Measurements from ENCODE around the gene KSR2. TPM values are rescaled to one million over a fixed set of nuclear protein-coding genes. Genes with fewer than 3 reads are reported as not detected.
A peak's percentile ranks its signal among the peaks of the same experiment; 100 is the strongest.

KSR2 gene
- total RNA-seq, 1 donor from 2014 or later = 1.4 TPM

DNA sequence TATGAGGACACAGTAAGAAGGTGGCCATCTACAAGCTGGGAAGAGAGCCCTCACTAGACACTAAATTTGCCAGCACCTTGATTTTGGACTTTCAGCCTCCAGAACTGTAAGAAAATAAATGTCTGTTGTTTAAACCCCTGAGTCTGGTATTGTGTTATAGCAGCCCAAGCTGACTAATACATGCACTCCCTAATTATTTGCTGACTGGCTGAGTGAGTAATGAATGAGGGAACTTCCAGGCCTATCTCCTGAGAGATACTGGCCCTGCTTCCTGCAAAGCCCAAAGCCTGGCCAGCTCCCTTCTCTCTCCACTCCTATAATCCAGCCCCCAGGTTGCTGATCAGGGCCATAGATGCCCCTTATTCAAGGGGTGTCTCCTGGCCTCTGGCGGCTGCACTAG lies 487.3 kb downstream of the KSR2 start:
- DNase-seq (no peak), ATAC-seq (no peak)
- TF ChIP-seq, protein P1, sequence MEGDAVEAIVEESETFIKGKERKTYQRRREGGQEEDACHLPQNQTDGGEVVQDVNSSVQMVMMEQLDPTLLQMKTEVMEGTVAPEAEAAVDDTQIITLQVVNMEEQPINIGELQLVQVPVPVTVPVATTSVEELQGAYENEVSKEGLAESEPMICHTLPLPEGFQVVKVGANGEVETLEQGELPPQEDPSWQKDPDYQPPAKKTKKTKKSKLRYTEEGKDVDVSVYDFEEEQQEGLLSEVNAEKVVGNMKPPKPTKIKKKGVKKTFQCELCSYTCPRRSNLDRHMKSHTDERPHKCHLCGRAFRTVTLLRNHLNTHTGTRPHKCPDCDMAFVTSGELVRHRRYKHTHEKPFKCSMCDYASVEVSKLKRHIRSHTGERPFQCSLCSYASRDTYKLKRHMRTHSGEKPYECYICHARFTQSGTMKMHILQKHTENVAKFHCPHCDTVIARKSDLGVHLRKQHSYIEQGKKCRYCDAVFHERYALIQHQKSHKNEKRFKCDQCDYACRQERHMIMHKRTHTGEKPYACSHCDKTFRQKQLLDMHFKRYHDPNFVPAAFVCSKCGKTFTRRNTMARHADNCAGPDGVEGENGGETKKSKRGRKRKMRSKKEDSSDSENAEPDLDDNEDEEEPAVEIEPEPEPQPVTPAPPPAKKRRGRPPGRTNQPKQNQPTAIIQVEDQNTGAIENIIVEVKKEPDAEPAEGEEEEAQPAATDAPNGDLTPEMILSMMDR (IDR thresholded peaks at IDR 0.05) = no peak
- H3K27ac ChIP-seq = no peak overlapping the region
- no peaks in the 10 kb centered on the region for H3K36me3 ChIP-seq
- H3K4me3 ChIP-seq = no peak overlapping the region
- H3K9me3 ChIP-seq = no peaks in the 10 kb centered on the region
- H3K27me3 ChIP-seq = no peaks in the 10 kb centered on the region
- H3K4me1 ChIP-seq = no peaks in the 10 kb centered on the region
- intact Hi-C loops (cut with DNase I) = no loop called here

- Histone ChIP-seq H3K4me1 (no peaks in the 10 kb centered on the region), H3K27me3 (no peaks in the 10 kb centered on the region), H3K4me3 (no peak overlapping the region), H3K36me3 (no peaks in the 10 kb centered on the region), H3K27ac (no peak overlapping the region), H3K9me3 (peaks cover under 1% of the 10 kb centered on the region)
- TF ChIP-seq, protein P1 (IDR thresholded peaks at IDR 0.05) = no peak
- intact Hi-C loops (cut with DNase I) = no loop called here
- ATAC-seq (no peak), DNase-seq (no peak)
Measured at GRCh38 chr12:117476341-117476740, 492.4 kb downstream of the KSR2 start.

DNA sequence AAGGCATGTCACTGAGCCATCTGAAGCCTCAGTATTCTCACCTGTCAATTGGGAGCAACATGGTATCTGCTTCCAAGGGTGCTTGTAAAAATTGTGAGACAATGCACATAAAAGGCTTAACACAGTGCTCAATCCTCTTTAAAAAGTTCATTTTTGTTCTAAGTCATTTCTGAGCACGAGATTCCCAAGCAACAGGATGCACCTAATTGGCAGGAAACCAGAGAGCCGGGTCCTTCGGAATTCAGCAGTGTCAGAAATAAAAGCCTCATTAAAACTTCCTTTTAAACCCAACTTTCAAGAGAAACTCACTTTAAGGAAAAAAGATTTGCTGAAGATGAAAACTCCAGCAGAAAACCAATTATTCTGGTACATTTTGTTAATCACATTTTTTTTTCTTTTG lies 494.9 kb downstream of the KSR2 start:
- TF ChIP-seq, protein P1 (IDR thresholded peaks at IDR 0.05) = no peak
- H3K9me3 ChIP-seq = peaks cover 4% of the 10 kb centered on the region
- no peak overlapping the region for H3K27ac ChIP-seq
- intact Hi-C loops (cut with DNase I) = no loop called here
- ATAC-seq (no peak), DNase-seq (no peak)
- no peaks in the 10 kb centered on the region for H3K36me3 ChIP-seq
- H3K27me3 ChIP-seq = no peaks in the 10 kb centered on the region
- H3K4me3 ChIP-seq = no peak overlapping the region
- no peaks in the 10 kb centered on the region for H3K4me1 ChIP-seq

GRCh38 chr12:117472983-117473382 lies 495.8 kb downstream of the KSR2 start:
- no peak overlapping the region for H3K4me3 ChIP-seq
- H3K9me3 ChIP-seq = peaks cover 4% of the 10 kb centered on the region
- ATAC-seq = no peak

GRCh38 chr12:117470804-117471203 lies 498.0 kb downstream of the KSR2 start:
- Histone ChIP-seq H3K27me3 (no peaks in the 10 kb centered on the region), H3K36me3 (no peaks in the 10 kb centered on the region), H3K4me3 (no peak overlapping the region), H3K27ac (no peak overlapping the region), H3K4me1 (no peaks in the 10 kb centered on the region), H3K9me3 (peaks cover 4% of the 10 kb centered on the region)
- intact Hi-C loops (cut with DNase I) = no loop called here
- ATAC-seq (no peak), DNase-seq (no peak)
- TF ChIP-seq, protein P1 (IDR thresholded peaks at IDR 0.05) = peak; percentile 36

More at GRCh38 chr12:117472983-117473382, 495.8 kb downstream of the KSR2 start:
- no peak overlapping the region for H3K27ac ChIP-seq
- H3K27me3 ChIP-seq = no peaks in the 10 kb centered on the region
- H3K4me1 ChIP-seq = no peaks in the 10 kb centered on the region
- no peak for DNase-seq
- no peaks in the 10 kb centered on the region for H3K36me3 ChIP-seq
- intact Hi-C loops (cut with DNase I) = no loop called here
- TF ChIP-seq, protein P1 (IDR thresholded peaks at IDR 0.05) = peak; percentile 34

GRCh38 chr12:117469883-117470483 lies 498.8 kb downstream of the KSR2 start:
- no peak overlapping the region for H3K27ac ChIP-seq
- H3K4me3 ChIP-seq = no peak overlapping the region
- intact Hi-C loops (cut with DNase I) = no loop called here
- no peaks in the 10 kb centered on the region for H3K27me3 ChIP-seq
- no peaks in the 10 kb centered on the region for H3K4me1 ChIP-seq
- H3K36me3 ChIP-seq = no peaks in the 10 kb centered on the region
- TF ChIP-seq, protein P1 (IDR thresholded peaks at IDR 0.05) = no peak
- ATAC-seq (no peak), DNase-seq (no peak)
- peaks cover 4% of the 10 kb centered on the region for H3K9me3 ChIP-seq

Data from upper lobe of right lung (tissue), 1 donor.